ENCODE results near the gene ATP5ME. TPM values are rescaled to one million over a fixed set of nuclear protein-coding genes. Genes with fewer than 3 reads are reported as not detected.

ATP5ME gene
- total and polyA plus RNA-seq, 3 donors from 2014 or later, result 123 to 299 (median 139) TPM

DNA sequence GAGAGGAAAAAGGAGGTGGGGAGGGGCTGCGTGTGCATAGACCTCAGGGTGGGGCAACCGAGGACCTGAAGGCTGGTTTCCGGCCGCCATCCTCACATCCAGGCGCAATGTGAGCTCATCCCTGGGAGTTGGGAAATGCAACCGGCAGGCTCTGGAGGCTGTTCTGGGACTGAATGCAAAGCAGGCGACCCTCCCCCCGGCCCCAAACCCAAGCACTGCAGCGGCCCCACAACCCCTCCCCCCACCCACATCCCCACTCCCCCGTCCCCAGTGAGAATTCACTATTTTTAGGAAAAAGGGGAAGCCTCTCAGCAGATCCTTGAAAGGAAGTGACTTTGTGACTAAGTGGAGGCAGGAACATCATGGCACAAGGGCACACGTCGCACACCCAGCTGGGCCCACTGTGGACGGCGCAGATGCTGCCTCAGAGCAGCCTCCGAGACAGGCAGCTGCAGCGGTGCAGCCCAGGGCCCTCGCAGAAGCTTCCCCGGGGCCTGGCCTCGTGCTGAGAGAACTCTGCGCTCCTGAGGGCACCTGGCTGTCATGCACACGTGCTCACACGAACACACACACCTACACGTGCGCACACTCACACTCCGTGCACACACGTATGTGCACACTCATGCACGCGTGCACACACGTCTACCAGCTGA is 50.0 kb downstream of the ATP5ME start:
- intact Hi-C loops (cut with DNase I; ENCODE audit: low total_unique reads), result no loop called here
- DNase-seq, result no peak
- H3K27ac ChIP-seq, result no peak overlapping the region
- no peaks in the 10 kb centered on the region for H3K9me3 ChIP-seq
- 44 to 74% methylated on average over 8 to 29 of the region's 29 CpGs for WGBS, 2 donors
- H3K36me3 ChIP-seq (ENCODE audit: low read depth, missing control alignments), result no peaks in the 10 kb centered on the region
- TF ChIP-seq POLR2A (IDR thresholded peaks at IDR 0.05), result no peak
- TF ChIP-seq CTCF (IDR thresholded peaks at IDR 0.05), result no peak
- H3K4me1 ChIP-seq, result no peaks in the 10 kb centered on the region
- no peaks in the 10 kb centered on the region for H3K27me3 ChIP-seq
- no peak overlapping the region for H3K4me3 ChIP-seq

- H3K9me3 ChIP-seq, result no peaks in the 10 kb centered on the region
- H3K36me3 ChIP-seq (ENCODE audit: low read depth, missing control alignments), result no peaks in the 10 kb centered on the region
- intact Hi-C loops (cut with DNase I; ENCODE audit: low total_unique reads), result no loop called here
- 74 to 76% methylated on average over 21 to 24 of the region's 24 CpGs for WGBS, 2 donors
- DNase-seq, result no peak
- H3K27ac ChIP-seq, result no peak overlapping the region
- no peak overlapping the region for H3K4me3 ChIP-seq
- TF ChIP-seq CTCF (IDR thresholded peaks at IDR 0.05), result no peak
- TF ChIP-seq POLR2A (IDR thresholded peaks at IDR 0.05), result no peak
- no peaks in the 10 kb centered on the region for H3K27me3 ChIP-seq
- H3K4me1 ChIP-seq, result no peaks in the 10 kb centered on the region
Measured at GRCh38 chr4:622996-623913, 50.8 kb downstream of the ATP5ME start.

Other genes with a start within 250 kb of the ATP5ME start
- 10 to 100 TPM; 44.2 to 60.7 TPM for gene ZNF721, start 175.1 kb downstream of the ATP5ME start, total RNA-seq
- gene ZNF721, start 175.1 kb downstream of the ATP5ME start, polyA plus RNA-seq (ENCODE audit: insufficient read depth, low read depth, low replicate concordance), result 14.1 TPM
- 10 to 100 TPM; 86.9 to 93.4 TPM for gene PIGG, start 175.1 kb downstream of the ATP5ME start, total RNA-seq
- gene PIGG, start 175.1 kb downstream of the ATP5ME start, polyA plus RNA-seq (ENCODE audit: insufficient read depth, low read depth, low replicate concordance), result 49.8 TPM
- 1 to 10 TPM; 1.7 TPM for gene TMEM271, start 98.0 kb downstream of the ATP5ME start, total RNA-seq
- gene TMEM271, start 98.0 kb downstream of the ATP5ME start, polyA plus RNA-seq (ENCODE audit: insufficient read depth, low read depth, low replicate concordance), result 0.37 TPM
- 10 to 100 TPM in 1 of 2 donors, 1 to 10 TPM in 1; 5.9 to 11.4 TPM for gene PDE6B, start 48.7 kb downstream of the ATP5ME start, total RNA-seq
- 5.9 TPM for gene PDE6B, start 48.7 kb downstream of the ATP5ME start, polyA plus RNA-seq (ENCODE audit: insufficient read depth, low read depth, low replicate concordance)
- 10 to 100 TPM; 34.2 to 45.0 TPM for gene MYL5, start 266 bp upstream of the ATP5ME start, total RNA-seq
- 33.9 TPM for gene MYL5, start 266 bp upstream of the ATP5ME start, polyA plus RNA-seq (ENCODE audit: insufficient read depth, low read depth, low replicate concordance)
- gene SLC49A3, start 14.9 kb upstream of the ATP5ME start, total RNA-seq, result 10 to 100 TPM in 1 of 2 donors, 1 to 10 TPM in 1; 7.3 to 10.1 TPM
- gene SLC49A3, start 14.9 kb upstream of the ATP5ME start, polyA plus RNA-seq (ENCODE audit: insufficient read depth, low read depth, low replicate concordance), result 23.5 TPM
- gene PCGF3, start 31.6 kb upstream of the ATP5ME start, total RNA-seq, result 10 to 100 TPM; 84.2 to 84.8 TPM
- 37.3 TPM for gene PCGF3, start 31.6 kb upstream of the ATP5ME start, polyA plus RNA-seq (ENCODE audit: insufficient read depth, low read depth, low replicate concordance)
- 1 to 10 TPM; 5.5 to 8.2 TPM for gene CPLX1, start 151.9 kb upstream of the ATP5ME start, total RNA-seq
- 4.4 TPM for gene CPLX1, start 151.9 kb upstream of the ATP5ME start, polyA plus RNA-seq (ENCODE audit: insufficient read depth, low read depth, low replicate concordance)